DND-41 (cell line): Measurements from ENCODE around the gene KRI1.

Experiments
- ATAC-seq: fragments of 200-7000 bp; cut with Tn5 transposase; 3 replicates; pipeline ENCODE4 v1.9.1; 2021; ENCODE audit warnings: low read depth; ENCODE audit not compliant: insufficient read depth
- DNase-seq: peaks from one replicate; pipeline ENCODE4 v3.0.0-alpha.2; 2020
- H2AFZ ChIP-seq: 2 replicates; pipeline ENCODE4 v1.6.0; 2012; ENCODE audit warnings: low read depth, low read length
- H3K27ac ChIP-seq: 2 replicates; pipeline ENCODE4 v1.5.1; 2012; ENCODE audit warnings: low read length, inconsistent platforms
- H3K27me3 ChIP-seq: fragments of 200-600 bp; sonication (generic); 2 replicates; pipeline ENCODE4 v1.6.0; 2012; ENCODE audit warnings: low read length, mild to moderate bottlenecking, inconsistent platforms; ENCODE audit not compliant: insufficient read depth, poor library complexity
- H3K36me3 ChIP-seq: 2 replicates; pipeline ENCODE4 v1.5.1; 2012; ENCODE audit warnings: low read length, inconsistent platforms; ENCODE audit not compliant: insufficient read depth
- H3K4me1 ChIP-seq: 2 replicates; pipeline ENCODE4 v1.5.1; 2012; ENCODE audit warnings: mild to moderate bottlenecking, low read length; ENCODE audit not compliant: insufficient read depth
- H3K4me2 ChIP-seq: 2 replicates; pipeline ENCODE4 v1.6.0; 2012; ENCODE audit warnings: mild to moderate bottlenecking, moderate library complexity, low read length, inconsistent platforms; ENCODE audit not compliant: insufficient read depth
- H3K4me3 ChIP-seq, 2 experiments: fragments of 200-600 bp in 1 of 2; shearing (Covaris generic) in 1 of 2; 2 replicates each; pipeline ENCODE4 v1.5.1; 2012 to 2016; ENCODE audit warnings: inconsistent platforms in 2 of 2, low read length in 2 of 2, mild to moderate bottlenecking in 2 of 2, low read depth in 1 of 2, moderate library complexity in 1 of 2
- H3K79me2 ChIP-seq: 2 replicates; pipeline ENCODE4 v1.6.0; 2012; ENCODE audit warnings: low read length, inconsistent platforms; ENCODE audit not compliant: insufficient read depth
- H3K9ac ChIP-seq: 2 replicates; pipeline ENCODE4 v1.6.0; 2012; ENCODE audit warnings: low read depth, mild to moderate bottlenecking, inconsistent platforms, low read length, moderate library complexity
- H3K9me3 ChIP-seq: 2 replicates; pipeline ENCODE4 v1.5.1; 2012; ENCODE audit warnings: low read length, moderate library complexity, mild to moderate bottlenecking, inconsistent platforms; ENCODE audit not compliant: insufficient read depth, severe bottlenecking
- H4K20me1 ChIP-seq: 2 replicates; pipeline ENCODE4 v1.6.0; 2012; ENCODE audit warnings: low read length; ENCODE audit not compliant: insufficient read depth
- CTCF ChIP-seq: IDR thresholded peaks from 2 replicates; pipeline ENCODE4 v1.5.1; 2012; ENCODE audit warnings: borderline replicate concordance, low read length, moderate library complexity, mild to moderate bottlenecking; ENCODE audit not compliant: poor library complexity, severe bottlenecking; ENCODE audit errors: extremely low read depth
- EZH2 ChIP-seq: IDR thresholded peaks from 3 replicates; pipeline ENCODE4 v1.6.1; 2012; ENCODE audit warnings: borderline replicate concordance, low read depth, mild to moderate bottlenecking, moderate library complexity, low read length, inconsistent platforms; ENCODE audit not compliant: severe bottlenecking

KRI1 gene

GRCh38 chr19:10538204-10538983 lies 27.4 kb downstream of the KRI1 start:
- DNase-seq: no peak
- Histone ChIP-seq H3K27ac (no peak overlapping the region), H4K20me1 (no peaks in the 10 kb centered on the region), H3K9ac (no peak overlapping the region), H3K79me2 (no peaks in the 10 kb centered on the region), H3K4me1 (peaks cover 4% of the 10 kb centered on the region), H3K27me3 (no peaks in the 10 kb centered on the region), H3K4me3 (no peak overlapping the region), H2AFZ (no peak overlapping the region), H3K4me2 (no peak overlapping the region), H3K36me3 (no peaks in the 10 kb centered on the region), H3K9me3 (no peaks in the 10 kb centered on the region)
- no peak for ATAC-seq
- TF ChIP-seq EZH2 (no peak), CTCF (no peak)

GRCh38 chr19:10537668-10538067 lies 28.1 kb downstream of the KRI1 start:
- TF ChIP-seq CTCF (no peak), EZH2 (no peak)
- ATAC-seq: no peak
- no peak for DNase-seq

GRCh38 chr19:10535613-10536012 lies 30.2 kb downstream of the KRI1 start:
- DNase-seq (no peak), ATAC-seq (no peak)
- Histone ChIP-seq H3K4me2 (no peak overlapping the region), H3K27me3 (no peaks in the 10 kb centered on the region), H3K36me3 (no peaks in the 10 kb centered on the region), H3K4me3 (no peak overlapping the region), H2AFZ (no peak overlapping the region), H3K9ac (no peak overlapping the region), H3K27ac (no peak overlapping the region), H3K4me1 (no peaks in the 10 kb centered on the region), H4K20me1 (no peaks in the 10 kb centered on the region), H3K79me2 (no peaks in the 10 kb centered on the region), H3K9me3 (no peaks in the 10 kb centered on the region)
- TF ChIP-seq EZH2 (no peak), CTCF (no peak)

More at GRCh38 chr19:10537668-10538067, 28.1 kb downstream of the KRI1 start:
- no peaks in the 10 kb centered on the region for H4K20me1 ChIP-seq
- no peaks in the 10 kb centered on the region for H3K36me3 ChIP-seq
- no peaks in the 10 kb centered on the region for H3K4me1 ChIP-seq
- no peak overlapping the region for H3K9ac ChIP-seq
- no peaks in the 10 kb centered on the region for H3K79me2 ChIP-seq
- H3K4me2 ChIP-seq: no peak overlapping the region
- no peak overlapping the region for H3K27ac ChIP-seq
- H3K4me3 ChIP-seq: no peak overlapping the region
- no peak overlapping the region for H2AFZ ChIP-seq
- H3K27me3 ChIP-seq: no peaks in the 10 kb centered on the region
- no peaks in the 10 kb centered on the region for H3K9me3 ChIP-seq
